Pancreas (tissue), 10 donors: ENCODE measurements around the gene MRPL51. TPM values are rescaled to one million over a fixed set of nuclear protein-coding genes. Genes with fewer than 3 reads are reported as not detected.

Experiments
- ATAC-seq, 4 donors: fragments of 200-7000 bp; cut with Tn5 transposase; one replicate each; pipeline versions ENCODE4 v1.8.0 to v1.9.1; 2020; ENCODE audit warnings: mild to moderate bottlenecking in 4 of 4, moderate library complexity in 4 of 4
- DNase-seq, 6 donors: peaks; one replicate each; pipeline ENCODE4 v3.0.0-alpha.2; 2020
- FAIRE-seq: peaks from 2 replicates; lab custom pipeline; 2012; peaks lifted over from hg19 to GRCh38; lab: Jason Lieb, UNC
- H3K27ac ChIP-seq, 4 donors: fragments of 200-600 bp; sonication (generic); 1 replicate in 3 of 4; 2 replicates in 1 of 4; pipeline versions ENCODE4 v1.5.0 to v1.8.0; 2020
- H3K27me3 ChIP-seq, 4 donors: fragments of 200-600 bp; one replicate each; pipeline ENCODE4 v1.8.0; 2021
- H3K36me3 ChIP-seq, 3 donors: fragments of 200-600 bp; sonication (generic) in 1 of 3; one replicate each; pipeline versions ENCODE4 v1.5.0 to v1.8.0; 2020 to 2021
- H3K4me1 ChIP-seq, 3 donors: fragments of 200-600 bp; one replicate each; pipeline ENCODE4 v1.8.0; 2021
- H3K4me3 ChIP-seq, 4 donors: fragments of 200-600 bp; sonication (generic) in 2 of 4; one replicate each; pipeline versions ENCODE4 v1.5.0 to v1.8.0; 2020 to 2021
- H3K9me3 ChIP-seq, 4 donors: fragments of 200-600 bp; one replicate each; pipeline ENCODE4 v1.8.0; 2021
- CTCF ChIP-seq, 4 donors: fragments of 200-600 bp; sonication (generic) in 3 of 4; IDR thresholded peaks; one replicate each; pipeline versions ENCODE4 v1.5.0 to v1.8.0; 2021; ENCODE audit warnings: antibody characterized with exemption in 4 of 4
- WGBS, 2 donors: extraction: QIAGEN DNeasy Blood & Tissue Kit; methylation state at CpG; one replicate each; pipeline ENCODE4 v1.1.7; 2013; 5-methylcytosine and 5-hydroxymethylcytosine counted together
- intact Hi-C, 3 donors: fragments of 100-400 bp; cut with DNase I; formaldehyde crosslinking; loops; one replicate each; pipeline versions ENCODE4 v1.11.1 to v1.14.2; 2022
- polyA plus RNA-seq, 2 donors: library from polyadenylated mRNA; stranded (reverse); fragments of 200-250 nt; gene quantifications; one replicate each; pipeline ENCODE4 v1.2.3, GENCODE V29; 2013
- total RNA-seq, 6 donors: library from RNA; stranded (reverse); fragmentation: NEBNext Ultra II Directional in 4 of 6; extraction: Animal tissue kit (Norgen Biotek cat#: 25700) in 4 of 6; gene quantifications; one replicate each; pipeline versions ENCODE4 v1.2.1 to v1.2.4, GENCODE V29; 2021 to 2023
- donor health status: healthy with polysubstance abuse.
- donor health status: DM: no; HTN: no; CAD: no; lungs with moderate emphysema.
- donor health status: DM: no; HTN: no; CAD: no.
- donor health status: control.
- donor health status: control.
- donor health status: Bipolar disorder and iron deficiency.
- donor health status: DM: yes; HTN: yes; CAD: no.
- donor health status: DM: no; HTN: no; CAD: no.
- donor health status: DM: no; HTN: no; CAD: no.
- donor health status: DM: yes; HTN: yes; CAD: no.

The MRPL51 gene
- total and polyA plus RNA-seq, 8 donors: 30.6 to 79.7 (median 66.9) TPM

DNA sequence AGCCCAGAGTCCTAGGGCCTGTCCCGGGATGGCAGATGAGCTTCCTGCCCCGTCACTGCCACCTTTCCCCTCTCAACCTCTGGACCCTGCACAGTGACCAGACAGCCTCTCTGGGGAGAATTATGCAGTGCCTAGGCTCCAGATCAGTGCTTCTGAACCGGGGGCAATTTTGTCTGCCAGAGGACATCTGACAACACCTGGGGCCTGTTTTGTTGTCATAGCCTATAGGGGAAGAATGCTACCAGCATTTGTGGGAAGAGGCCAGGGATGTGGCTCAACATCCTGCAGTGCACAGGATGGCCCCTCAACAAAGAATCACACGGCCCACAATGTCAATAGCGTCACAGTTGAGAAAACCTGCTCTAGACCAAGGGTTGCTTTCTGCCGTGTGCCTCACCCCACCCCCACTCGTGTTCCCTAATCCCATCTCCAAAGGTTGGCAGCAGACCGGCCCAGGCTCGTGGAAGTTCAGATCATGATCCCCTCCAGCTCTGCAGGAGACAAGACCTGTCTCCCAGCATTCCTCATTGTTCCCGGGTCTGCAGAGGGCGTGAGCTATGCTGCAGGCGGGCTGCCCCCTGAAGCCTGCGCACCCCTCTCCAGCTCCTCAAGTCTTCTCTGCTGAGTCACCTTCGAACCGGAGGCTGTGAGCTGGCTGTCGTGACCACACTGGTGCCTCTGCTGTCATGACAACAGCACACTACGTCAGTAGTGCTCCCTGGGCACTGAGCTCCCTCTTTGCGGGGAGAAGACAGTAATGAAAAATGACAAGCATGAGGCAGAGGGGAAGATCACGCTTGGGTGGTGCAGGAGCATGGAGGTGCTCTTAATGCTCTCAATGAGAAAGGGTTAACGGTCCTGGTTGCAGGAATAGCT lies 39.2 kb upstream of the MRPL51 start:
- Histone ChIP-seq H3K27me3 (no peaks in the 10 kb centered on the region), H3K4me3 (peak overlapping the region in 1 of 4 donors; percentile 99), H3K9me3 (no peaks in the 10 kb centered on the region), H3K36me3 (peaks cover 0 to 41% (median 16%) of the 10 kb centered on the region in 3 donors), H3K27ac (peak overlapping the region in 3 of 4 donors; percentile 82 to 98 (median 93)), H3K4me1 (peaks cover 13 to 15% (median 15%) of the 10 kb centered on the region in 3 donors)
- no peak for TF ChIP-seq CTCF (IDR thresholded peaks at IDR 0.05)
- no peak for FAIRE-seq
- peak in 1 of 6 donors; percentile 42 for DNase-seq
- WGBS, 2 donors: 40 to 41% methylated on average over 20 of the region's 20 CpGs
- peak in 1 of 4 donors; percentile 6 for ATAC-seq
- intact Hi-C loops: no loop called here

GRCh38 chr12:6530576-6531260 lies 37.7 kb upstream of the MRPL51 start:
- no peaks in the 10 kb centered on the region for H3K9me3 ChIP-seq
- DNase-seq: peak in 1 of 6 donors; percentile 21
- H3K36me3 ChIP-seq: peaks cover 5 to 52% (median 26%) of the 10 kb centered on the region in 3 donors
- ATAC-seq: no peak
- H3K4me1 ChIP-seq: peaks cover 9 to 10% (median 9%) of the 10 kb centered on the region in 3 donors
- H3K4me3 ChIP-seq: no peak overlapping the region
- H3K27me3 ChIP-seq: no peaks in the 10 kb centered on the region
- 94% methylated on average over 18 of the region's 18 CpGs for WGBS, 2 donors
- no peak for TF ChIP-seq CTCF (IDR thresholded peaks at IDR 0.05)
- intact Hi-C loops: no loop called here
- H3K27ac ChIP-seq: no peak overlapping the region
- no peak for FAIRE-seq

- peaks cover 5 to 52% (median 30%) of the 10 kb centered on the region in 3 donors for H3K36me3 ChIP-seq
- no peak for TF ChIP-seq CTCF (IDR thresholded peaks at IDR 0.05)
- H3K9me3 ChIP-seq: no peaks in the 10 kb centered on the region
- DNase-seq (no peak), FAIRE-seq (no peak), ATAC-seq (no peak)
- H3K27ac ChIP-seq: no peak overlapping the region
- H3K4me3 ChIP-seq: no peak overlapping the region
- no peaks in the 10 kb centered on the region for H3K27me3 ChIP-seq
- 91% methylated on average over 9 of the region's 9 CpGs for WGBS, 2 donors
- H3K4me1 ChIP-seq: peaks cover 6 to 10% (median 7%) of the 10 kb centered on the region in 3 donors
- intact Hi-C loops: no loop called here
Observed at GRCh38 chr12:6529291-6529737, 36.3 kb upstream of the MRPL51 start.

DNA sequence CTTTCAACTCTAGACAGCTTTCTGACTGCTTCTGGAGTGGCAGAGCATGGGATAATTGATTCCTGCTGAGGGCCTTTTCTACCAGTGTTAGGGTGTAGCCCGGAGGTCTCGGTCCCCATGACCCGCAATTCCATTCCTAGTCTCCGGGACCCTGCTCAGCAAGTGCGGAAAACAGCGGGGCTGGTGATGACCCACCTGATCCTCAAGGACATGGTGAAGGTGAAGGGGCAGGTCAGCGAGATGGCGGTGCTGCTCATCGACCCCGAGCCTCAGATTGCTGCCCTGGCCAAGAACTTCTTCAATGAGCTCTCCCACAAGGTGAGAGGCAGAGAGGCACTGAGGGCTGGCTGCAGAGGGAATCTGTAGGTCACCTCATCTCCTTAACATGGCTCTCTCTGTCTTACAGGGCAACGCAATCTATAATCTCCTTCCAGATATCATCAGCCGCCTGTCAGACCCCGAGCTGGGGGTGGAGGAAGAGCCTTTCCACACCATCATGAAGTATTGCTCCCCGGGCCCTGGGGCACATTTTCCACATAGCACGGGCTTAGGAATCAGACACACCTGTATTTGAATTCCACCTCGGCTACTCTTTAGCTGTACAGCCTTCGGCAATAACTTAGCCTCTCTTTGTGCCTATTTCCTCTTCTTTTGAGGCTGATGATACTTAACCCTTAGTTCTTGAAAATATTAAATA lies 35.6 kb upstream of the MRPL51 start:
- Histone ChIP-seq H3K27me3 (no peaks in the 10 kb centered on the region), H3K9me3 (no peaks in the 10 kb centered on the region), H3K4me1 (peaks cover 6 to 10% (median 7%) of the 10 kb centered on the region in 3 donors), H3K36me3 (peaks cover 5 to 56% (median 30%) of the 10 kb centered on the region in 3 donors), H3K27ac (no peak overlapping the region), H3K4me3 (no peak overlapping the region)
- 90 to 93% methylated on average over 17 of the region's 17 CpGs for WGBS, 2 donors
- intact Hi-C loops: no loop called here
- peak in 1 of 6 donors; percentile 41 for DNase-seq
- no peak for ATAC-seq
- no peak for FAIRE-seq
- no peak for TF ChIP-seq CTCF (IDR thresholded peaks at IDR 0.05)
